Transverse colon (tissue), 1 donor: ENCODE data around the gene SRXN1.

ENCODE experiments used
- EP300 ChIP-seq: sonication (generic); formaldehyde crosslinking; IDR thresholded peaks from one replicate; pipeline ENCODE4 v1.6.1; 2017; ENCODE audit warnings: antibody characterized with exemption, low read depth
- POLR2A ChIP-seq: fragments of 450-650 bp; IDR thresholded peaks from one replicate; pipeline ENCODE4 v1.6.1; 2016; ENCODE audit warnings: antibody characterized with exemption, mild to moderate bottlenecking, moderate library complexity

GRCh38 chr20:615514-615913, 37.5 kb downstream of the SRXN1 start:
- TF ChIP-seq EP300 (no peak), POLR2A (no peak)
